SU-DHL-6 (cell line): ENCODE measurements around the gene ZNF844.

Experiments used
- EZH2phosphoT487 ChIP-seq: fragments of 200-600 bp; sonication (generic), shearing (Covaris generic); conservative IDR thresholded peaks from 2 replicates; pipeline ENCODE4 v1.6.1; 2018; ENCODE audit warnings: mild to moderate bottlenecking, antibody characterized with exemption, low read length, moderate library complexity, mixed read lengths
- TF ChIP-seq, protein P1 (sequence below): fragments of 200-600 bp; sonication (generic); IDR thresholded peaks from one replicate; pipeline ENCODE4 v1.5.1; 2017; ENCODE audit warnings: antibody characterized with exemption, mild to moderate bottlenecking, low read length, moderate library complexity; ENCODE audit not compliant: insufficient read depth, poor library complexity, severe bottlenecking

DNA sequence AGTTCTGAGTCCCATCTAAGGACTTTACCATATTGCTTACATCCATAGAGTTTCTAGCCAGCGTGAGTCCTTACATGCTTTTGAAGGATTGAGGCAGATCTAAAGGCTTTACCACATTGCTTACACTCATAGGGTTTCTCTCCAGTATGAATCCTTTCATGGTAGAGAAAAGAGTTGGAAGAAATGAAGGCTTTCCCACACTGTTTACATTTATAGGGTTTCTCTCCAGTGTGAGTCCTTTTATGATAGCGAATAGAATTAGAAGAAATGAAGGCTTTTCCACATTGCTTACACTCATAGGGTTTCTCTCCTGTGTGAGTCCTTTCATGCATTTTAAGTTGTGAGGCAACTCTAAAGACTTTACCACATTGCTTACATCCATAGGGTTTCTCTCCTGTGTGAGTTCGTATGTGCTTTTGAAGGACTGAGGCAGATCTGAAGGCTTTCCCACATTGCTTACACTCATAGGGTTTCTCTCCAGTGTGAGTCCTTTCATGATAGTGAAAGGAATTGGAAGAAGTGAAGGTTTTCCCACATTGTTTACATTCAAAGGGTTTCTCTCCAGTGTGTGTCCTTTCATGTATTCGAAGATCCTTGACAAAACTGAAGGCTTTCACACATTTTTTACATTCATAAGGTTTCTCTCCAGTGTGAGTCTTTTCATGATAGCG lies 20.6 kb upstream of the ZNF844 start:
- TF ChIP-seq, protein P1, sequence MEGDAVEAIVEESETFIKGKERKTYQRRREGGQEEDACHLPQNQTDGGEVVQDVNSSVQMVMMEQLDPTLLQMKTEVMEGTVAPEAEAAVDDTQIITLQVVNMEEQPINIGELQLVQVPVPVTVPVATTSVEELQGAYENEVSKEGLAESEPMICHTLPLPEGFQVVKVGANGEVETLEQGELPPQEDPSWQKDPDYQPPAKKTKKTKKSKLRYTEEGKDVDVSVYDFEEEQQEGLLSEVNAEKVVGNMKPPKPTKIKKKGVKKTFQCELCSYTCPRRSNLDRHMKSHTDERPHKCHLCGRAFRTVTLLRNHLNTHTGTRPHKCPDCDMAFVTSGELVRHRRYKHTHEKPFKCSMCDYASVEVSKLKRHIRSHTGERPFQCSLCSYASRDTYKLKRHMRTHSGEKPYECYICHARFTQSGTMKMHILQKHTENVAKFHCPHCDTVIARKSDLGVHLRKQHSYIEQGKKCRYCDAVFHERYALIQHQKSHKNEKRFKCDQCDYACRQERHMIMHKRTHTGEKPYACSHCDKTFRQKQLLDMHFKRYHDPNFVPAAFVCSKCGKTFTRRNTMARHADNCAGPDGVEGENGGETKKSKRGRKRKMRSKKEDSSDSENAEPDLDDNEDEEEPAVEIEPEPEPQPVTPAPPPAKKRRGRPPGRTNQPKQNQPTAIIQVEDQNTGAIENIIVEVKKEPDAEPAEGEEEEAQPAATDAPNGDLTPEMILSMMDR, result no peak
- TF ChIP-seq EZH2phosphoT487, result no peak
